RWPE1 (cell line): ENCODE data around the gene GPR107.
"Not testable (repeated sequence)": the region's sequence is repeated elsewhere in the genome, so short reads cannot be mapped to it uniquely, and the experiment has no call there.

Experiments used
- CTCF ChIA-PET: fragments of 350-600 bp; sonication (Branson Sonifier 250); formaldehyde crosslinking; extraction: SDS; loops from one replicate; lab custom pipeline; 2021; lab: Yijun Ruan, JAX
- POLR2A ChIA-PET: fragments of 400-600 bp; formaldehyde crosslinking; extraction: SDS; loops from one replicate; lab custom pipeline; 2020; ENCODE audit warnings: antibody characterized with exemption; ENCODE audit not compliant: low non-redundant PET; lab: Yijun Ruan, JAX
- DNase-seq: peaks from one replicate; pipeline ENCODE4 v3.0.0; 2012; ENCODE audit warnings: low spot score
- H3K27ac ChIP-seq: fragments of 450-650 bp; 2 replicates; pipeline ENCODE4 v1.5.1; 2017
- TF ChIP-seq, protein P1 (sequence below): fragments of 450-650 bp; conservative IDR thresholded peaks from 2 replicates; pipeline ENCODE4 v1.5.1; 2017; ENCODE audit warnings: low read depth, mild to moderate bottlenecking

The GPR107 gene

GRCh38 chr9:130015353-130016019 lies 38.2 kb upstream of the GPR107 start:
- no peak for DNase-seq
- ChIA-PET POLR2A (no interaction called here), CTCF (interaction anchor here (0.6 kb wide), 1 partner anchor 76 kb away, joined by 3 read pairs; no protein-coding TSS in a partner anchor)
- no peak overlapping the region for H3K27ac ChIP-seq
- TF ChIP-seq, protein P1, sequence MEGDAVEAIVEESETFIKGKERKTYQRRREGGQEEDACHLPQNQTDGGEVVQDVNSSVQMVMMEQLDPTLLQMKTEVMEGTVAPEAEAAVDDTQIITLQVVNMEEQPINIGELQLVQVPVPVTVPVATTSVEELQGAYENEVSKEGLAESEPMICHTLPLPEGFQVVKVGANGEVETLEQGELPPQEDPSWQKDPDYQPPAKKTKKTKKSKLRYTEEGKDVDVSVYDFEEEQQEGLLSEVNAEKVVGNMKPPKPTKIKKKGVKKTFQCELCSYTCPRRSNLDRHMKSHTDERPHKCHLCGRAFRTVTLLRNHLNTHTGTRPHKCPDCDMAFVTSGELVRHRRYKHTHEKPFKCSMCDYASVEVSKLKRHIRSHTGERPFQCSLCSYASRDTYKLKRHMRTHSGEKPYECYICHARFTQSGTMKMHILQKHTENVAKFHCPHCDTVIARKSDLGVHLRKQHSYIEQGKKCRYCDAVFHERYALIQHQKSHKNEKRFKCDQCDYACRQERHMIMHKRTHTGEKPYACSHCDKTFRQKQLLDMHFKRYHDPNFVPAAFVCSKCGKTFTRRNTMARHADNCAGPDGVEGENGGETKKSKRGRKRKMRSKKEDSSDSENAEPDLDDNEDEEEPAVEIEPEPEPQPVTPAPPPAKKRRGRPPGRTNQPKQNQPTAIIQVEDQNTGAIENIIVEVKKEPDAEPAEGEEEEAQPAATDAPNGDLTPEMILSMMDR, result no peak

- TF ChIP-seq, protein P1, result no peak
- POLR2A ChIA-PET, result no interaction called here
- CTCF ChIA-PET, result interaction anchor here (0.6 to 0.8 kb wide), 2 partner anchors 11 to 667 kb away, joined by 4 read pairs; no protein-coding TSS in a partner anchor
- DNase-seq, result no peak
- no peak overlapping the region for H3K27ac ChIP-seq
Measured at GRCh38 chr9:130017076-130017475, 36.6 kb upstream of the GPR107 start.

- H3K27ac ChIP-seq, POLR2A ChIA-PET, DNase-seq: not testable (repeated sequence)
- CTCF ChIA-PET, result interaction anchor here (0.8 kb wide), 1 partner anchor 11 kb away, joined by 4 read pairs; no protein-coding TSS in a partner anchor
Measured at GRCh38 chr9:130017510-130017909, 36.2 kb upstream of the GPR107 start.

GRCh38 chr9:130018265-130018664 lies 35.4 kb upstream of the GPR107 start:
- ChIA-PET CTCF (interaction anchor here (0.8 kb wide), 1 partner anchor 133 kb away, joined by 4 read pairs; no protein-coding TSS in a partner anchor), POLR2A (interaction anchor here (0.6 kb wide), 1 partner anchor 9 kb away, joined by 3 read pairs; no protein-coding TSS in a partner anchor)
- TF ChIP-seq, protein P1, result no peak
- DNase-seq, result no peak
- no peak overlapping the region for H3K27ac ChIP-seq

GRCh38 chr9:130020618-130021017 lies 33.1 kb upstream of the GPR107 start:
- CTCF ChIA-PET, result interaction anchor here (0.8 kb wide), 1 partner anchor 8 kb away, joined by 3 read pairs; no protein-coding TSS in a partner anchor
- TF ChIP-seq, protein P1, result no peak
- DNase-seq, result no peak
- no peak overlapping the region for H3K27ac ChIP-seq
- POLR2A ChIA-PET, result no interaction called here

DNA sequence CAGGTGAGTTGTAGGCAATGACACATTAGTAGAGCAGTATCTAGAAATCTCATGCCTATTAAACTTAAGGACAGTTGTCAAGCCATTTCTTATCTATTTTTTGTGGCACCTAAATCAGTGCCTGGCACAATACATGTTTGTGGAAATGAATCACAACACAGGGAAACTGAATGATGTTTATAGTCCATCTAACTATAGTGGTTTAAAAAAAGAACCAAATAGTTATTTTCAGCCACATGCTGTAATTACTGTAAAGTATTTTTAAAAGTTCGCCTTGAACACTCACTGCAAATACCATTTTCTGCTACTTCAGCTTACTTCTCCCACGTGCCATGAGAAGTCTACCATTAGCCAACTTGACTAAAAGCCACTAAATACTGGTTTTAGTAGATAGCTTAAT lies 32.6 kb upstream of the GPR107 start:
- ChIA-PET CTCF (no interaction called here), POLR2A (no interaction called here)
- DNase-seq, result no peak
- no peak overlapping the region for H3K27ac ChIP-seq
- TF ChIP-seq, protein P1, result no peak

DNA sequence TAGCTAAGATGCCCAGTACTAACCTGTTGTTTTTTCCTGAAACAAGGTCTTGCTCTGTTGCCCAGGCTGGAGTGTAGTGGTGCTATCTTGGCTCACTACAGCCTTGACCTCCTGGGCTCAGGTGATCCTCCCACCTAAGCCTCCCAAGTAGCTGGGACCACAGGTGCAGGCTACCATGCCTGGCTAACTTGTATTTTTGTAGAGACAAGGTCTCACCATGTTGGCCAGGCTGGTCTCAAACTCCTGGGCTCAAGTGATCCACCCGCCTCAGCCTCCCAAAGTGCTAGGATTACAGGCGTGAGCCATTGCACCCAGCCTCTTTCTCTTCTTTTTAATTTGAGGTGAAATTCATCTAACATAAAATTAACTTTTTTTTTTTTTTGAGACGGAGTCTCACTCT lies 31.9 kb upstream of the GPR107 start:
- POLR2A ChIA-PET, DNase-seq, CTCF ChIA-PET, H3K27ac ChIP-seq: not testable (repeated sequence)
